Activated T-cell treated with anti-CD3 and anti-CD28 coated beads, Interleukin-2, amount 50 U/mL, for 1 hour (primary cell): ENCODE results near the gene KLF7.
A peak's percentile ranks its signal among the peaks of the same experiment; 100 is the strongest.

ENCODE experiments used
- DNase-seq: peaks from one replicate; pipeline ENCODE4 v3.0.0-alpha.2; 2020

The KLF7 gene

DNA sequence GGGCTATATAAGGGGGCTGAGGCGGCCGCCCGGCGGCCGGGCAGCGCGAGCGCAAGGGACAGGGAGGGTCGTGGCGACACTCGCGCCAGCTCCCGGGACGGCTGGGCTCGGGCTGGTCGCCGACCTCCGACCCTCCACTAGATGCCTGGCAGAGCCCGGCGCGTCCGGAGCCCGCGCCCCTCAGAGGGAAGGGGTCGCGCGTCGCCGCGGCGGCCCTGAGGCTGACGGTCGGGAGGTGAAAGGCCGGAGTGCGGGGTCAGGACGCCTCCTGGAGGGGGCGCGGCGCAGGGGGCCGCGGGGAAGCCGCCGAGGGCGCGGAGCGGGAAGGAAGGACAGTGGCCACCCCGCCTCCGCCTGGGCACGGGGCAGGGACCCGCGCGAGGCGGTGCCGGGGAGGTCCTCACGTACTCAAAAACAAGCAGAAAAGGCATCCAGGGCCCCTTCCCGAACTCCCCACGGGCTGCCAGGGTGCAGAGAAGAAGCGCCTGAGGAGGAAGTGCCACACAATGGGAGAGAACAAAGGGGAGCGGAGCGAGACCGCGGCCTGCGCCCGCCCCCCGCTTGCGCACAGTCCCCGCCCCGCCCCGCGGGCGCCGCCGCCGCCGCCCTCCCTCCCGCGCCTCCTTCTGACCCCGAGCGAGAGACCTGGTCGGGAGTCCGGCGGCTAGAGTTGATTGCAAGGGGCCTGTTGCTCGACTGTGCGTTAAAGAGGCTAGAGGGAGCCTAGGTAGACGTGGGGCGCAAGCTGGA, 776 bp upstream of the KLF7 start:
- peak; percentile 72 for DNase-seq

GRCh38 chr2:207166039-207166348, 246 bp upstream of the KLF7 start:
- peak; percentile 92 for DNase-seq

- peak; percentile 32 for DNase-seq
Observed at GRCh38 chr2:207164006-207164831, 1.5 kb downstream of the KLF7 start.

DNA sequence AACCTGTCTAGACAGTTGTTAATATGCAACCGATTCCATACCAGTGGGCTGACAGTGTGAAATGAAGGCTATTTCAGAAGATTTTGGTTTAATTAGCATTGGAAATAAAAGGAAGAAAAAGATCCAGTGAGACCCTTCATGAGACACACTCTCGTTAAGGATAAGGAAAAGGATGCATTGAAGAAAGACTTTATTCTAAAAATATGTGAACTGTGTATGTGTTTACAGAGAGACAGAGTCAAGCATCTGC, 2.1 kb downstream of the KLF7 start:
- no peak for DNase-seq

DNA sequence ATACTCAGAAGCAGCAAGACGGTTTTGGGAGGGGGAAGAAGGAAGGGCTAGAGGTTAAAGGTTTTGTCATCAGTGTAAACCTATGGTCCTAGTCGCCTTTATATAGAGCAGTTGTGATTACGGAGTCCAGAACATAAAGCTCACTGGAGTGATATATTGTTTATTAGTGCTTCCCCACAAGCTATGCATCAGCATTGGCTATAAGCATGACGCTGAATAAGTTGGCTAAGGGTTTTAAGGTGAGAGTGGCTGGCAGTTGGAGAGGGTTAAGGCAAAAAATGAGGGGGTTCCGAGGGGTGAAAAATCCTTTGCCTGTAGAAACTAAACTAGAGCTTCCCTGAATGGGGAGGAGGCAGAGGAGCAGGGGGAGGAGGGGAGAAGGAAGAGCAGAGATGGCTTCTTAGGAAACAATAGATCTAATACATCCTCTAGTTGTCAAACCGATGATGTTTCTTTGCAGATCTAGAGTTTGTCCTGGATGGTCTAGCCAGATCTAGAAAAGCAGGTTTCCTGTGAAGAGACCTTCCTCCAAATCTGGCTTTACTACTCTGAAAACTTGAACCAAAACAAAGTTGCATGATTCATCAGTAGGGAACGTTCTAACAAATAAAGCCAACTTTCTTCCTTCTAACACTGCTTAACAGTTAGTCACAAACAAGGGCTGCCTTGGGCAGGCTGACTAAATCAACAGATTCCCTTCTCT, 2.5 kb downstream of the KLF7 start:
- DNase-seq: no peak

GRCh38 chr2:207162316-207162715, 3.4 kb downstream of the KLF7 start:
- no peak for DNase-seq

DNA sequence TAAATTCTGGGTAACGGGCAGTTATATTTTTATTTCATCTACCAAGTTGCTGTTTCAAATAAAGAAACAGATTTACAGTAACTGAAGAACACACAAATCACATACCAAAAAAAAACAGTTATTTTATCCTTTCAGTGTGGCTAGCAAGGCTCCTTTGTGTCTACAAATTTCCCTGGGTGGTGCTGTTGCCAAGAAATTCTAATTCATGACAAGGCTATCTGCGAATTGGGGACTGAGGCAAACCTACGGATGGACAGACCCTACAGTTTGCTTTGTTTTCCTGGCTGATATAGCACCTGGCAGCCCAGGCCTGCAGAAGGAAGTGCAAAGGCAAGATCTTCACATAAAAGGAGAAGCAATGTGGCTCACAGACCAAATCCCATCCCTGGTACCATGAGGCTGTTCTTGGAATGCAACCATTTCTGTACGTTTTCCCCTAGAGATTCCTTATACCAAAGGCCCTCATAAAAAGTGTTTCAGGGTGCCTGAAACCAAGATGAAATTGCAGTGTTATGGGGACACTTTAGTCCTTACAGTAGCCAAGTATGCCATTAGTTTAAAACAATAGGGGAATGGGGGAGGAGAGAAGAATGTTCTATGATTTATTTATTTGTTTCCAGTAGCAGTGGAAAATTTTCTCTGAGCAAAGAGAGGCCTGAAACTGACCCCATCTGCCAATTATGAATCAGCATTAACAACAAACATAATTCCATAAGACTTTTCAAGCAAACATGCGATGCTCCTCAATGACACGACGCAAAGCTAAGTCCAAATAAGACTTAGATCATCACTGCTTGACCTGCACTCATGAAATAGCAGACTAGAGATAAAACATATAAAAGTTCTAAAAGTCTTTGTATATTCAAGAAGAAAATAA, 4.3 kb downstream of the KLF7 start:
- no peak for DNase-seq

DNA sequence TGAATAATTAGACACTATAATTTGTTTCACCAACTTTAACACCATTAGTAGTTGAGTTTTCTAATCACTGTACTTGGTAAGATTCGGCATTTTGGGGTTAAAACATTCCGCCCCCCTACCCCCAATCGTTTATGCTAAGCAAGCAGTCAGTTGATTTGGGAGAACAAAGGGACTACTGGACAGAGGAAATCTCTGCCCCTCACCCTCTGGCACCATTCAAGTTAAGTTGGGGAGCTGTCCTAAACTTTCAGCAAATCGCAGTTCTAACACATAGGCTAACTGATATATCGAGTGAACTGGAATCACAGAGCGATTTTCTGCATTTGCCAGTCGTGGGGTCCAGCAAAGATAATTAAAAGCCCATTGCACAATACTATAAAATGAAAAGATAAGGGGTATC, 5.6 kb downstream of the KLF7 start:
- no peak for DNase-seq

GRCh38 chr2:207159002-207159401, 6.7 kb downstream of the KLF7 start:
- DNase-seq: no peak

- no peak for DNase-seq
Observed at GRCh38 chr2:207157731-207158130, 8.0 kb downstream of the KLF7 start.

DNA sequence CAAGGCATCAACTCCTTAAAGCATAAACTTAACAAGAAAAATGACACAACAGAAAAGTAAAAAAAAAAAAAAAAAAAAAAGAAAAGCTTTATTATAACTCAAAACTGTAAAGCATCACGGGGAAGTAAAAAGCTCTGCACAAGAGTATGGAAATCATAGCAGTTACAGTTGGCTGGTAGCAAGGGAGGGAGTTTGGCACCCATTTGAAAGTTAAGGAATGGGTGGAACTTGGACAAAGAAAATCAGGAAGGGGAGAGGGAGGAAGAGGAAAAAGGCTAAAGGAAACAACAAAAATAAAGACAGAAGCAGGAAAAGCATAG, 8.6 kb downstream of the KLF7 start:
- DNase-seq: no peak

DNA sequence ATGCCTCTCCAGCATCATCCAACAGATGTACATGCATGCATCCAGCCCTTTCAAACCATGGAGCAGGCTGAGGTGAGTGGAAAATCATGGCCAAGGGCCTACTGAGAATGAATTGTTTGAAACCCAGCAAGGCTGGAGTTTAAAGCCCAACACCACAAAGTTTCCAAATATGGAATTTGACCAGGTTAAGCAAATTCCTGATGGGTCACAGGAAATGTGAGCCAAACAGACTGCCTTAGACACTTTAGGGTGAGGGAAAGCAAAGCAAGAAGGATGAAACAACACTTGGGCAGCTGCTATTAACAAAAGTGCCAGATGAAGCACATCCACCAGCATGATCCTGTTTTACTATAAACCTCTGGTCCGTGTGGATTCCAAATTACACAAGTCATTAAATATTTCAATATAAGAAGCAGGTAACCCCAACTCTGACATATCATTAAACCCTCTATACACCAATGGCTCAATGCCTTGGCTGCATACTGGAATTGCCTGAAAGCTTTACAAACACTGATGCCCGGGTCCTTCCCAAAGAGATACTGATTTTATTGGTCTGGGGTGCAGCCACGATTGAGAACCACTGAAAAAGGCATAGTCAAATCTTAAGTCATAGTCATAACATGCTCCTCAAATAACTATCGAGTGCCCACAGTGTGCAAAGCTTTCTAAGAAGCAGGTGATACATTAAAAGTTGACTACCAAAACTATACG, 9.1 kb downstream of the KLF7 start:
- no peak for DNase-seq

DNA sequence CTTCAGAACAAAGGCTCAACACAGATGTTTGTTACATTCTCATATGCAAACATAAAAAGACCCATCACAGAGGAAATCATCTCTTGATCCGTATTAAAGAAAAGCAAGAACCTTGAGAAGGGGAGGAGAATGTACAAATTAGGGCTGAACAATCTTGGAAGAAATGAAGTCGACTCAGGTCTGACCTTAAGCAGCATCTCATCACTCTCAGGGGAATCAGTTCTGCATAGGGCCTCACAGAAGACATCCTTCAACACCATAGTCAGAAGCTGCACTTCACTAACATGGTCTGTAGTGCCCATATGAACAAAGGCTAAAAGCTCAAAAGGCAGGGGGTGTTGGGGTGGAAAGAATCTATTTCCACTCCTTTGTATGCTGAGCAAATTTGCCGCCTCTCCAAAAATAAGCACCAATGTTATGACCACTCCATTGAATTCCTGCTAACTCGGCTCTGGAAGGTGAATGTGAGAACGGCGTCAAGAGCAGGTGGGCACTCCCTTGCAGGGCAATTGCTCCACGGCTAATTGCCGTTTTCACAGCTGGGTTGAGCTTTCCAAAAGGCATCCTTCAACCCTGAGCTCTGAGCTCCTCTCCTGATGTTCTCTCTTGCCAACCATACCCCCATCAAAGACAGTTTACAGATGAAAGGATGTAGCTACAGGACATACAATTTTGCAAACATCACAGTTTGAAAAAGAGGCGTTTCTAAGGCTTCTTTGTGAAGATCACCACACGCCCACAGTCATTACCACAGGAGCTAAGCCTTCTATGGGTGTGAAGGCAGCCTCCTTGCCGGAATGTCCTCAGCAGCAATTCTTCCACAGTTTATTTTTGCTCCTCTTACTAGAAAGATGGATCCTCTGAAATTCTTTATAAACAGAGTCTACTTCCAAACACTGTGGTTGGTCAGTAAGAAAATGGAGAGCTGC, 10.0 kb downstream of the KLF7 start:
- no peak for DNase-seq

DNA sequence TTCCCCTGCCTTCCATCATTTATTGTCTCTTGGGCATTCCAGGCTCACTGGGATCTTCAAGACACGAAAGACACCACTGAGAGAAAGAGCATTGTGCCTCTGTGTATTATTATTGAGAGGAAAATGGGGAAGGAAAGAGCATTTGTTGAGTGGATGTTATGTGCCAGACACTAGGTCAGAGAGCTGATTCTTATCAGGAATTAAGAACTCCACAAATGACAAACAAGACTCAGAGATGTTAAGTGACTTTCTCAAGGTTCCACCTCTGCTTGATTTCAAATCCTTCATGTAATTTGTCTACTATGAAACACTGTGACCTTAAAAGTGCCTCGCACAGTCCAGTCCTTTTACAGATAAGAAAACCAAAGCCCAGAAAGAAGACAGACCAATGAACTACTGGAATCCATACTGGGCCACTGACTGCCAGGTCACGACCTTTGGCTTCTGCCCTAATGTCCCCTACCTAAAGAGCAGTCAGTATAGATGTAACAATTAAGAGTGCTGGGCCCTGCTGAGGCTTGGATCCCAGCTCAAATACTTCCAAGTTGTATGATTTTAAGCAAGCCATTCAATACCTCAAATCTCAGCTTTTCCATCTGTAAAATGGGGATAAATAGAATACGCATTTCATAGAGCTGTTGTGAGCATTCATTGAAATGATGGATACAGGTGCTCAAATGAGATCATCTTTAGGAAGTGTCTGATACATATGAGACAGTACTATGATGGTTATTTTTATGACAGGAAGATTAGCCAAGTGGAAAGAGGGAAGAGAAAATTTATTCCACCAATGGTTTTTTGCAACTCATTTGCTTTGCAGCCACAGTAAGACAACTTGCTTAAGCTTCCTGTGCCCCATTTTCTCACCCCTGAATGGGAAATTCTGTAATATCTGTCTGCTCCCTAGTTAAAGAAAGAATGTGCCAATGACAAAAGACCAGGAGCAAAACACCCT, 10.9 kb downstream of the KLF7 start:
- DNase-seq: no peak

DNA sequence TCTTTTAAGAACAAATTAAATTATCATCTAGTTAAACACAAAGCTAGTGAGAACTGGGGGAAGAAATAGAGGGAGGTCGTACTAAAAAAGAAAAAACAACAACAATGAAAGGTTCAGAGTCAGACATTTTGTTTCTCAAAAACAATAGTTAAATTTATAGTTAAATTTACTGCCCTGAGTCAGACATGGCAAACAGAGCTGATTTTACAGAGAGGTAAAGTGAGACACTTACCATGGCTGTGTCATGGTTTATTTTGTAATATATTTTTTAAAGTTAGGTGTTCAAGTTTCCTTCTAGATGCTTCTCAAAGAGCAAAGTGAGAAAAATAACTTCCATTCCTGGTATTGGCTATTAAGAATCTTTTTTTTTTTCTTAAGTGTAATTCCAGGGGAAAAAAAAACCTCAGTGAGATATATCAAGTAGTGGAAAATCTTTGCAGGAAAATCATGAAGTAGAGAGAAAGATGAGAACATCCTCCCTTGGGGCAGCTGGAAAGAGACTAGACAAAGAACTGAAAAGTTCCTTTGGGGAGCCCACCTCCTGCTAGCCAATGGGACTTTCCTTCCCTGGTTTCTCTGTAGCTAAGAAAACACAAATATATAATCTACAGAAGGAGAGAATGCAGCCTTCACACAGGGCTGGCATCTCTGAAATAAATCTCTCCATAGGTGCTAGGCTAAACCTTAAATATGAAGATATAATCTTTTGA, 12.3 kb downstream of the KLF7 start:
- no peak for DNase-seq

- DNase-seq: no peak
Observed at GRCh38 chr2:207151048-207151447, 14.7 kb downstream of the KLF7 start.

GRCh38 chr2:207150284-207150683, 15.5 kb downstream of the KLF7 start:
- DNase-seq: no peak

- DNase-seq: no peak
Observed at GRCh38 chr2:207149249-207150213, 16.2 kb downstream of the KLF7 start.
